ENCODE results near the gene POU6F1. TPM values are rescaled to one million over a fixed set of nuclear protein-coding genes. Genes with fewer than 3 reads are reported as not detected.

POU6F1 gene
- total RNA-seq, 1 experiment from 2014 or later, result 13.3 TPM

DNA sequence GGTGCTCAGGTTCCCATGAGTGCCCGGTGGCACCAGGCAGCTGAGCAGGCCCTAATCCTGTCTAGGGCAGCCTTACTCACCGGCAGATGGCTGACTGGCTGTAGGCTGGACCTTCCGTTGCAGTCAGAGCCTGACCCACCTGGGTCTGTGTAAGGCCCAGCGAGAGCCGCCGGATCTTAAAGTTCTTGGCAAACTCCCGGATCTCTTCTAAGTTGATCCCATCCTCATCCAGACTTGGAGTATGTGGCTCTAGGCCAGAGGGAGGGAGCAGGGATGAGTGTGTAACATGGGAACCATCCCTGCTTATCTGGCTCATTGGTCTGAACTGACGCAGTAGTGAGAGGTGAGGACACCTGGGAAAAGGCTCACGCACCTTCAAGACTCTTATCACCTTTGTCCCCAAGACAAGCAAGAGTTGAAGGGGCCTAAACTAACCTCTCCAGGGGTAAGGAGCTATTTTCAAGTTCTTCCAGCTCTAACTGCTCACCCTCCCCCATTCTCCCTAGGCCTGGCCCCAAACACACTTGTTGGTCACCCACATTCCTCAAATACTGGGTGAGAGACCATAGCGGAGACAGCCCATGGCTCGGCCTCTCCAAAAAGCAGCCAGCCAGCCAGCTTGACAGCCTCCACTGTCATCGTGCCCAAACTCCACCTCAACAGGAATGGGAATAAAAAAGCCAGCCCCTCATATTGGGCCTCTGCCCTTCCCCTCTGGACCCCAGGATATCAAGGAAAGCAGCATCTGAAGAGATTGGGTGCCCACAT, 26.2 kb downstream of the POU6F1 start:
- H3K18ac ChIP-seq (ENCODE audit: insufficient read length, low read depth, low read length), result no peak overlapping the region
- no peak overlapping the region for H3K4me2 ChIP-seq (ENCODE audit: insufficient read depth, insufficient read length, low read length)
- no CpG with 5 or more reads among the region's 12 CpGs for WGBS (ENCODE audit: extremely low coverage, insufficient read length, low lambda C conversion rate)
- no peak overlapping the region for H2AFZ ChIP-seq (ENCODE audit: low read length)
- H2AK5ac ChIP-seq (ENCODE audit: insufficient read length, low read length), result no peak overlapping the region
- no peaks in the 10 kb centered on the region for H4K20me1 ChIP-seq (ENCODE audit: control insufficient read depth, insufficient read depth, insufficient read length)
- peaks cover 7 to 13% of the 10 kb centered on the region in 2 experiments for H3K4me1 Mint-ChIP-seq
- no peaks in the 10 kb centered on the region for H3K79me1 ChIP-seq (ENCODE audit: insufficient read depth, low read depth, low read length, poor library complexity, severe bottlenecking)
- H3T11ph ChIP-seq (ENCODE audit: low read length), result no peak overlapping the region
- H3K4me1 ChIP-seq (ENCODE audit: insufficient read depth, low read length), result no peaks in the 10 kb centered on the region
- H3K36me3 Mint-ChIP-seq (ENCODE audit: insufficient read depth in 1 of 3, low read depth in 3 of 3), result peaks cover 0 to 10% (median 4%) of the 10 kb centered on the region in 3 experiments; a peak in 3 of 7 replicates
- H3K4ac ChIP-seq (ENCODE audit: low read depth, low read length), result no peak overlapping the region
- H3K9ac ChIP-seq (ENCODE audit: extremely low read depth, insufficient read length, low read length), result no peak overlapping the region
- H4K8ac ChIP-seq (replicated peaks; ENCODE audit: insufficient read length, low read depth, low read length), result no peak overlapping the region
- no peak overlapping the region for H2BK12ac ChIP-seq (ENCODE audit: insufficient read length, low read depth, low read length)
- DNase-seq, result no peak
- H3K27me3 Mint-ChIP-seq (ENCODE audit: low read depth), result peaks cover 1% of the 10 kb centered on the region; the same call in 1 of the 2 replicates
- H2BK15ac ChIP-seq (ENCODE audit: low read depth, low read length), result no peak overlapping the region
- no peaks in the 10 kb centered on the region for H3K9me3 ChIP-seq (ENCODE audit: control insufficient read depth, low read depth, low read length)
- no peak overlapping the region for H2BK5ac ChIP-seq (ENCODE audit: insufficient read length, low read length)
- H3K79me2 ChIP-seq (ENCODE audit: insufficient read depth, low read length), result no peaks in the 10 kb centered on the region
- no peak overlapping the region for H3K27ac Mint-ChIP-seq
- no peak overlapping the region for H4K91ac ChIP-seq (ENCODE audit: insufficient read length, low read depth, low read length)
- no peak overlapping the region for H3K56ac ChIP-seq (ENCODE audit: insufficient read length, low read depth, low read length)
- no peak overlapping the region for H3K23ac ChIP-seq (ENCODE audit: insufficient read length, low read depth, low read length)
- no peaks in the 10 kb centered on the region for H3K23me2 ChIP-seq (ENCODE audit: insufficient read length, low read depth, low read length, poor library complexity, severe bottlenecking)
- H2BK120ac ChIP-seq (ENCODE audit: low read depth, low read length, poor library complexity, severe bottlenecking), result no peak overlapping the region
- no peak overlapping the region for H2BK20ac ChIP-seq (ENCODE audit: low read depth, low read length, poor library complexity, severe bottlenecking)
- H3K4me3 Mint-ChIP-seq, result no peak overlapping the region
- no peaks in the 10 kb centered on the region for H3K27me3 ChIP-seq (ENCODE audit: insufficient read depth, low read length)
- no peak overlapping the region for H3K14ac ChIP-seq (ENCODE audit: insufficient read depth, low read length)
- no peaks in the 10 kb centered on the region for H3K9me3 Mint-ChIP-seq
- no peak overlapping the region for H4K5ac ChIP-seq (ENCODE audit: insufficient read length, low read depth, low read length)
- H3K27ac ChIP-seq (ENCODE audit: insufficient read length, low read depth, low read length), result no peak overlapping the region
- TF ChIP-seq CTCF (conservative IDR thresholded peaks at IDR 0.05), result no peak

Data from H9 (cell line).